ENCODE results near the gene ERBB4.
A peak's percentile ranks its signal among the peaks of the same experiment; 100 is the strongest.

ERBB4 gene

DNA sequence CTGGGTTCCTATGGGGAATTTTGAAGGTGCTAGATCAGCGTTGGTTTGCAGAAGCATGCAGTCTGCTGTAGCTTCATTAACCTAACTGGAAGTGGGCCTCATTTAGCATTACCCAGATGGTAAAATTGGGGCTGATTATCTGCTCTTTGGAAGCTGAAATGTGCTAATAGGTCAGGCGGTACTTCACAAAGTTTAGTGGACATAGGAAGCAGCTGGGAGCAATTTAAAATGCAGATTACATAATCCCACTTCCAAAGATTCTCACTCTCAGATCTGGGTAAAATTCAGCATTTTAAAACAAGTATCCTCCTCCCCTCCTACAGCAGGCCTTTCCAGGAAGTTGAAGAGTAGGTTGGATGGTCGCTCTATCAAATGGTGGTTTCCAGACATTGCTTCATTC, 1075.2 kb downstream of the ERBB4 start:
- no peak for DNase-seq (ENCODE audit: low spot score)

DNA sequence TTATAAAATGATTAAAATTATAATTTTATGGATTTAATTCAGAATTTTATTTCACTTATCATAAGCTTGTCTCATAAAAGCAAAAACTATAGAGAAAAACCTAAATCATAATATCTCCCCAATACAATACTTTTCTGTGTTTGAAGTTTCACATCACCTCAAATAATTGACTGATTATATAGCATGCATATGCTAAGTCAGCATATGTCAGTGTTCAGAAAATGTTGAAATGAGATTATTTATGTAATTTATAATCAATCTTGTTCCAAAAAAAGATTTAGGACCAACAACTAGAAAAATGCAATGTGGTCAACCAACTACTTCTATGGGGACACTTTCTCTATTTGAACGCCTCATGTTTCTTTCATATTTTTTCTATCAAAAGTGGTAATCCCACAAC, 1079.6 kb downstream of the ERBB4 start:
- no peak for DNase-seq (ENCODE audit: low spot score)

DNA sequence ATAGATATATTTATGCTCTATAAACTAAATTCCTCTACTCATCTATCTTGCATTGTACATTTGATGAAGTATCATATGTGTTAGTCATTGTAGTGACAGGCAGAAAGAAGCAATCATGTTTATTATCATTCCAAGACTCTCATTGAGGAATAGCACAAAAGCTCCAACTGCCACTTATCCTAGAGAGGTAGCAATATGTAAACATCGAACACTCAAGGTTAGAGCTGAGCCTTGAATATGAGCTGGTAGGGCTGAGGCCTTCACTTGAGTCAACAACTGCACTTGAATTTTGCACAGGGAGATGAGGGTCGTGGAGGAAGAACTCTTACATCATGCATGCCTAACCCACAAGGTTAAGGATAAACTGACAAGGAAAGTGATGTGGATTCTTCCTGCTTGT, 1081.3 kb downstream of the ERBB4 start:
- DNase-seq (ENCODE audit: low spot score), result no peak

DNA sequence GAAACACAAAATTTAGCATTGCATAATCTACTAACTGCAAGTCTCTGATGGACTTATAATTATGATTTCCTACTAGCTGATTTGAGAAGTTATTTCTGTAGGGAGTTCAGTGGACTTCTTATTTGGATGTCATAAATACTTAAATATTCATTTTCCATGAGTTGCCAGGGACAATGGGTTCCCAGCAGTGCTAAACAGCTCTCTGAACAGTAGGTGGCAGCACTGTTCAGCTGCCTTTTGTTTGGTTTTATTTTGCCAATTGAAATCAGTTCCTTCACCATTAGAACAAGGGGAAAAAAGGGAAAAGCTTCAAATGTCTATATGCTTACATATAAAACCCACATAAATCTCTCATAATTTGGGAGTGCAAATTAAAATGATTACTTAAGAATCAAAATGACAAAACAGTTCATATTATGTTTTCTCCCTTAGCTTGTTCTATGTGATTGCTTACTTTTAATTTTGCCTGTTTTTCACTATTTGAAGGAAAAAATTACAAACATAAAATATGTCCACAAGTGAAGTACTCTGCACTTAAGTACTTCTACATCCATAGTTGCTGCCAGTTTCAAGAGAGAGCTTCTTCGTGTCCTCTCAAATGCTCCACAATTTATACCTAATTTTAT, 1083.3 kb downstream of the ERBB4 start:
- peak; percentile 36 for DNase-seq (ENCODE audit: low spot score)

DNA sequence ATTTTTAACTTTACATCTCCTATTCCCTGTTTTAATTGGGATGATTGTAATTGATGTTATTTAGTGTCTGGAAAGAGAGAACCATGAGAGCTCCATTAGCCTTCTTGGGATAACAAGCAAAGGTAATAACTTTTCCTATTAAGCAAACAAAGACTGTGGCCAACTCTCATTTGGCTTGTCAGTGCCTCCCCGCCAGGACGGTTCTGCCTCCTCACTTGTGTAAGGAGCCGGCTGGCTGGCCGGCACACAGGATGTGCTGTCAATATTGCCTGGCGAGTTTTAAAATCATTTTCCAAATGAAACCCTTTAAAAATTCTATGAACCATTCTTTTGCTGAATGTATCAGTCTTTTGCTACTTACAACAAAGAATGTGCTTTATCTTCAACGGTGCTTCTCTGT, 1083.9 kb downstream of the ERBB4 start:
- DNase-seq (ENCODE audit: low spot score), result no peak

DNA sequence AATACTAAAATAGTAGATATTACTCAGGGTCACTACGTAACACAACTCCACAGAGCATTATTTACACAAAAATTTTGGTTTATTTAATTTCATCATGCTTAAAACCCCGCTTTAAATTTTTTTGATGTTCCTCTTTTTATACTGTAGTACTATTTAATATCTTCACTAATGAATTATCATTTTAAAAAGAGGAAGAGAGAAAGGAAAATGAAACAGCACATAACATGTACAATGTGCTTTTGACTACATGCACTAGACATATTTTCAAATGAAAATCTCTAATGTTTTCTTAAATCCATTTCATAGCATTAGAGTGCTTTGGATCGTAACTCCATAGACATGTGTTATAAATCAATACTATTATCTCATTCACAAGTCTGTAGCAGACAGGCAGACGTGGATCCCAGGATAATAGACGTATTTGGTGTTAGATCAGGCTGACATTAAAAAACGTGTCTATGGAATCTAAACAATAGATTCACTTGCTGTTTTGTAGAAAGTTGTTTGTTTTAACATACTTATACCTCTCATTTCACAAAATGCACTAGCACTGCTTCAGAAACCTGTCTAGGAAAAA, 1085.2 kb downstream of the ERBB4 start:
- DNase-seq (ENCODE audit: low spot score), result no peak

DNA sequence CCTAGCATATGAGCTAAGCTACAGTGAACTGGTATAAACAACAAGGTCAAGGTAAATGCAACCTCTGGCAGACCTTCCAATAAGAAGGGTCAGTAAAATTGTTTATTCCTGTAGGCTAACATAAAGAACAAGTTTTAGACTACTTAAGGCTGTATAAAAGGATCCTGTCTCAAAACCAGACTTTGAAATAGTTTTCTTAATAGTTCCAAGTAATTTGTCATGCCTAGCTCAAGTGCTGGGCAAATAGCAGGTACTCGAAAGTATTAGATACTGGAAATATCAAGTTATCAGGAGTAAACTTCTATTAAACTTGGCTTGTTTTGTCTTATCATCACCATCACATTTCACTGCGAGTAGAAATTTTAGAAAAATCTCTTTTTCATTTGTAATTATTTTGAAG, 1087.0 kb downstream of the ERBB4 start:
- DNase-seq (ENCODE audit: low spot score), result no peak

DNA sequence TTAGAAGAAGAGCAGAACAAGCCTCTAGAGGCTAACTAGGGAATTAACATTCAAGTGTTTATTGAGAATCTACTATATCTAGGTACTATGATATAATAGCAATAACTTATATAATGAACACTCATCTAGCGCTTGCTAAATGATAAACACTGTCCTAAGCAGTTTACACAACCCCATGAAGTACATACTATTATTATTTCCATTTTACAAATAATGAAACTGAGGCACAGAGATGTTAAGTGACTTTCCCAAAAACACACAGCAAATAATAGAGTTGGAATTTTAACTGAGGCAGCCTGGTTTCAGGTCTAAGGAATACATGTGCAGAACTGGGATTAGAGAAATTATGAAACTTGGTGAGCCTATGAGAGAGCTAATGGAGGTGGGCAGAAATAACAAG, 1088.8 kb downstream of the ERBB4 start:
- DNase-seq (ENCODE audit: low spot score), result no peak

DNA sequence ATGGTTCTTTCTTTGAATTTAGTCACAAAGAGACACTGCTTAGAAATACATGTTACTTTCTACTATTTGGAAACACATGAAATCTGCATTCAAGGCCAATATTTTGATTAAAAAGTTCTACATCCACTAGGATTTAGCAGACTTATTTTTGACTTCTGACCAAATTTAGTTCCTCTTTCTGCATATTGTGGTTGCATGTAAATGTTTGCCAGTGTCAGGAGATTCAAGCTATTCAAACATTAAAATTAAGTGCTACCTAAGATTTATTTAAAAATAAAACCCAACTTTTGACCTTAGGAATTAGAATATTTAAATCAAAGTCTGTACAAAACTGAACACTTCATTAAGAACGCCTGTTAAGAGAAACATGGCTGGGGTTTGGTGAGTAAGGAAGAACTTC, 1091.1 kb downstream of the ERBB4 start:
- DNase-seq (ENCODE audit: low spot score), result no peak

DNA sequence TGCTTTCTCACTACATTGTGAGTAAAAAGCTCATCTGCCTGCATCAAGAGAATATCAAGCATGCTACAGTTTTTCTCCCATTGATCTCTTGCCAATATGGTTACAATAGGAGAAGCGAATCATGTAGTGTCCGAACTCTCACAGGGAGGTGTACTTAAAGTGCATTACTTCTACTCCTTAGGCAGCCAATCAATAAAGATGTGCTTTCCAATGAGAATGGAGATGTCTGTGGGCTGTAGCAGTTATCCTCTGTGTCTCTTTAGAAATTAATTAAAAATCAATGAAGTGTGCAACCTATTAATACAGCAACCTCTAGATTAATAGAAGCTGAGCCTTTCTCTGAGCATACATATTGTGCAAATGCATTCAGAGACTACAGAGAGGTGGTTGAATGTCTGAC, 1098.5 kb downstream of the ERBB4 start:
- no peak for DNase-seq (ENCODE audit: low spot score)

DNA sequence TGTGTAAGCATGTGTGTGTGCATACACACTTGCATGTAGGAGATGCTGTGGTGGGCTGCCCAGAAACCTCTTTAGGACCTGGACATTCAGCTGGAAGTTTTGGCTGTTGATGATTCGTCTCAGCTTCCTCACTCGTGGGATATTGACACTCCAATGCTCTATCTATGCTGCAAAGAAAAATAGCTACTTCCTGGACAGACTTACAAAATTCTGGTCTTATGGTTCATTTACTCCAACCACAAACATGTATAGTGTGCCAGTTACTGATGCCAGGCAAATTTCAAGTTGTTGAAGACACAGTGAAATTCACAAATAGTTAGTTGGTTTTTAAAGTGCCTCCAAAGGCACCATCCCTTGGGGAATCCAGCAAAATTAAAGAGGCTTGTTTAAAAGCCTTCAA, 1099.6 kb downstream of the ERBB4 start:
- no peak for DNase-seq (ENCODE audit: low spot score)

DNA sequence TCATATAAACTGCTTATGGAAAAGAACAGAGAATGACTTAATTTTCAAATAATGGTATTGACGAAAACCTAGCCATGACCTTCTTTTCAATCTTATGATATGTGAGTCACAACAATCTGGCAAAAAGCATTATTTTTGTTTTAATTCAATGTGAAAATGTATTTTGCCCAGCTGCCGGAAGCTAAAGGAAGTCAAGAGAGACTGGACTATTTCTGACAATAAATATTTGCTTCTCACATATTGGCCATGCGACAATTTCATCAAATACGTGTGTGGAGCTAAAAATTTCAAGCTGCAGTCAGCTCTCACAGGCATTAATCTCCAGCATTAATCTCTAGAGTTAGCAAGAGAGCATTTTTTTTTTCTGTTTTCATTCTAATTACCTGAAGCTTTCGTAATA, 1101.2 kb downstream of the ERBB4 start:
- DNase-seq (ENCODE audit: low spot score), result no peak

DNA sequence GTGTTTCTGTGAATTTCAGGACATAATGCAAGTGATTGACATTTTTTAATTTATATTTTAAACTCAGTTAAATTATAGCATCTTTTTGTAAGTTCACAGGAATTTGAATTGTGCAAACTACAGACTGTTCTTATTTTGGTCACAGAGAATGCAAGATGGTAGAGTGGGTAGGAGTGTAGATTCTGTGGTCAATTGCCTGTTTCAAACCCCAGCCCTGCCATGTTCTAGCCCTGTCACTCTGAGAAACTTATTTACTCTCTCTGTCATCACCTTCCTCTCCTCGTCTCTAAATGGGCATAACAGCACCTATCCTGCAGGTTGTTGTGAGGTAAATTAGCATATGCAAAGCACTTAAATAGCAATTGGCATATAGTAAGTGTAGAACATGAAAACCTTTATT, 1102.4 kb downstream of the ERBB4 start:
- no peak for DNase-seq (ENCODE audit: low spot score)

DNA sequence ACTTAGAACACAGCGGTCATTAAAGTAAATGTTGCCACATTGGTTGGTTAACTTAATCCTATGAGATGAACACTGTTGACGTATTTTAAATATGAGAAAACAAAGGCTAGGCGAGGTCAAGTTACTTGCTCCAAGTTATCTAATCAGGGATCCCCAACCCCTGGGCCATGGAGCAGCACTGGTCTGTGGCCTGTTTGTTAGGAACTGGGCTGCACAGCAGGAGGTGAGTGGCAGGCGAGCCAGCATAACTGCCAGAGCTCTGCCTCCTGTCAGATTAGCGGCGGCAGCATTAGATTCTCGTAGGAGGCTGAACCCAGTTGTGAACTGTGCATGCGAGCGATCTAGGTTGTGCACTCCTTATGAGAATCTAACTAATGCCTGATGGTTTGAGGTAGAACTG, 1103.3 kb downstream of the ERBB4 start:
- DNase-seq (ENCODE audit: low spot score), result no peak

DNA sequence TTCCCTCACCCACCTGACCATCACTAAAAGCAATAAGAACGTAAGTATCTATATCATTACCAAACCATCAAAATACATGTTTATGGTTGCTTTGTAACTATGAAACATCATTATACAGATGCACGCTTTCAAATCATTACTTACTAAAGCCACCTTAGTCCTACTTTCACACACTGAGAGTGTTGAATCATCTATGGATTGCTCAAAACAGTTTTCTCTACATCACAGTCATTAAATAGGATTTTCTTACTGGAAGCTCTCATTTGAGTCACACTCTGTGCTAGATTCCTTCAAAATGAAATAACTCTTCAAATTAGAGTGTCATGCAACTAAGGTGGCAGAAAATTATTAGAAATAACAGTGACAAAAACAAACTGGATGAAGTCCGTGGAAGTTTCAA, 1103.8 kb downstream of the ERBB4 start:
- peak; percentile 22 for DNase-seq (ENCODE audit: low spot score)

DNA sequence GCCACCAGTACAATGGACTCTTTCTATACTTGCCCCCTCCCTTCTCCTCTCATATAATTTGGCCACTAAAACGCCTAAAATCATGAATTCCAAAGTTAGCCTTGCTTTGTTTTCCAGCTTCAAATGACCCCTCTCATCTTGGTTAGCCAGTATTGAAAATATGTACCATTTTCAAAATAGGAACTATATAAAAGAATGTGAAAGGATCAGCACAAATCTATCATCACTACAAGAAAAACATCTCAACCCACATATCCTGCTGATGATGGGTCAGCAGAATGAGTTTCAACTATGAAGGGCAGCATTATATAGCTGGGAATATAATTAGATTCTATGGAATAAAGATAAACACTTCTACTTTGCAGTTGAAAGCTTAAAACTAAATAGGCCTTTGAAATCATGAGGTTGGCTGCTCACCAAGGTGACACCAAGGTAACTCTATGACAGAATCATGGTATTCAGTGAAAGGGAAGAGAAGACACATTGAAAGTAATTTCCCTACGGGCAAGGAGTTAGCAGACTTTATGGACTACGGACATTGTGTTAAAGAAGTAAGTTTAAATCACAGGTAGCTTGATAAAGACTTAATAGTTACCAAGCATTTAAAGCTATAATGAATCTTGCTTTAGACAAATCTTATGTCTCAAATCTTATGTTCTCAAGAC, 1109.2 kb downstream of the ERBB4 start:
- no peak for DNase-seq (ENCODE audit: low spot score)

DNA sequence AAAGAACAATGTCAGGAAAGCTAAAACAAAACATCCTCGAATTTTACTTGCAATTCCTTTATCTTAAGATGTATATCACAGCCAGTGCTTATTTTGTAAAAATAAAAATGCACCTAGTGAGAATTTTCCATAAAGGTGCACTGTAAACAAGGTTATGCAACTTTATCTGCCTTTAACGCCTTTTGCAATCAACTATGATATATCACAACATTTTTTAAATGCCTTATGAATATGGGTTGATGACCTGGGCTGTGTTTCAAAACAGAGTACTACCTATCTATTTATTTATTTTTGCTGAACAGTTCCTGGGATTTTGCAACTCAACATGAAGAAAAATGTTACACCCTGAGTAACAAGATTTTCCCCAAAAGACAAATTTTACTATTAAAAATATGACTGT, 1112.4 kb downstream of the ERBB4 start:
- DNase-seq (ENCODE audit: low spot score), result no peak

DNA sequence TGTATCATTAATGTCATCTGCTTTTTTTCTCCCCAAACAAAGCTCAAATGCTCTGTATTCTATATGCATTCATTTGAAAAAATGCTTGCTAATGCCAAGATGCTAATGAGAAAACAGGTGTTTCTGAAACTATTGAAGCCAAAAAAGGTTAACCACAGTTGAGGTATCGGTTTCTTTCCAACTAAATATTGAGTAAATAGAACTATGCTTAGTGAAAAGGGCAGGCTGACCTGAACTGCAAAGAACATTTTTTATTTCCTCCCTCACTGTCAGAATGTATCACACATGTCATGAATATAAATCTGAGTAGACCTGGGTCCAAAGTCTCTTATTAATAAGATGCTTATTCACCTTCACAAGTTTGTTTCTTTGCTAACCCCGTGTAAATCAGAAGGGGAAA, 1115.6 kb downstream of the ERBB4 start:
- DNase-seq (ENCODE audit: low spot score), result no peak

DNA sequence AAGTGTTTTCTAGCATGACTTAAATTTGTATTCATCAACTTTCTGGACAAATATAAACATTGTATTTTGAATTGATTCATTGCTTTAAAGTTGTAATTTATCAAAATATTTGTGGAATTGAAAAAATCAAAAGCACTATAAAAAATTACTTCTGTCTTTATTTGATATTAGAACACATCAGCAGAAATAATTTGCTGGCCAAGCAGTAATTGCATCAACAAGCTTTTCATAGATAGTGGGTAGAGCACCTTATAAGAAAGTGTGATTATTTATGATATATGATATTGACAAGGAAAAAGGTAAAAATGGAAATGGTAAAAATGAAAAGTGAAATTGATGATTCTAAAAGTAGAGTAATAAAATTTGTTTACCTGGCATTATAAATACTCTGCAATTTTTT, 1121.1 kb downstream of the ERBB4 start:
- no peak for DNase-seq (ENCODE audit: low spot score)

DNA sequence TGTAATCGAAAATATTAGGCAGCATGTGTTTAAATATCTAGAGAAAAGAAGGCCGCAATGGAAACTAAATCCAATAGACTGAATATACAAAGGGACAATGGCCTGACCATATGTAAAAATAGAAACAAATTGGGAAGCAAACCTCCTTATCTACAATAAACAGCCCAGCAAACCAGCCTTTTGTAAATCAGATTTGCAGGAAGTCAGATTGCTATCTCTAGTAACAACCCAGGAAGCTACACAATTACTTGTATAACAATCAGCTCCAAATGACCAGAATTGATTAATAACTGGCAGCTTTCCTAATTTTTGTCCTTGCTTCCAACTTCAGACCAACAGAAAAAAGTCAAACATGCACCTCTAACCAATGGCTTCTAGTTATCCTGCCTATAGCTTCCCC, 1122.2 kb downstream of the ERBB4 start:
- no peak for DNase-seq (ENCODE audit: low spot score)

DNA sequence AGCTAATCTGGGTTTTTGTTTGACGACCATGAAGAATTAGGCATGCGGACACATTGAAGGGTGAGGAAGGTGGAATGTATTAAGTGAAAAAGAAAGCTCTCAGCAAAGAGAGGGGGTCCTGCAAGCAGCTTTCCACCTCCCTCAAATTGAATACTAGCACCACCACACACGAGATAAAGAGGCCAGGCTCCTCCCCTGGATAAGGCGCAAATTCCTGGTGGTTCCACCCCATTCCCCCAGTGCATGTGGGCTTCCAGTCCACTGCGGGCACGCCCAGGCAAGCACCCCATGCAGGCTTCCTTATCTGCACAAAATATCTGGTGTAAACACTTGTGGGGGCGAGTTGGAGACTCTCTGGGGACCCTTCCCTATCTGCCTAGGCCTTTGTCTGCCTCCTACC, 1124.9 kb downstream of the ERBB4 start:
- DNase-seq (ENCODE audit: low spot score), result no peak

DNA sequence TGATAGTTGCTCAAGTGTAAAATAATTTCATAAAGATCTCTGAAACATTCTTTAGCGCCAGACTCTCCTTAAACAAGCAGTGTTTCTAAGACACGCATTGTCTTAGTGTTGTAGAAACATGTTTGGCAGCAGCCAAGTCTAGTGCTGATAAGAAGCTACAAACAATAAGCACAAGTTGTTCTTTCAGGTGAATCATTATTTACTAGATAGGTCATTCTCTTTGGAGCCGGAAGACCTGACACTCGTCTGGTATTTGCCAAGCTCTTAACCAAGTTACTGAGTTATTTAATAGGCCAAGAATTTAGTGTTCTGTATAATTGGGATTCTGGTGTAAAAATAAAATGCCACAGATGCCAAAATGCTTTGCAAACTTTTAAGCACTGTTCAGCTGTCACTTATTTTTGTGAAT, 1130.1 kb downstream of the ERBB4 start:
- DNase-seq (ENCODE audit: low spot score), result no peak

DNA sequence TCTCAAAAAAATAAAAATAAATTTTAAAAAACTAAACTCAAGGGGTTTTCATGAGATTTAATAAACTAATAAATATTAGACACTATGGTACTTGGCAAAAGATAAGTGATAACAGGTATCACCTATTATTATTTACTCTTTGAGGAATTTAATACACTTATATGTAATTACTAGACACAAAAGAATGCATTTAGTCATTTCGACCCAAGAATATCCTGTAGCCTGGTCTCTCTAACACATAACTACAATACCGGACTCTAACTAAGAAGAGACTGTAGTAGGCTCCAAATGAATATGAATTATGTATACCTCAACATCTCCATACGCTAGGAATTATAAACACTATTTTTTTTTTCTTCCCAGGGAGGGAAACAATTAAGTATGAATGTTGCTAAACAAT, 1131.5 kb downstream of the ERBB4 start:
- no peak for DNase-seq (ENCODE audit: low spot score)

DNA sequence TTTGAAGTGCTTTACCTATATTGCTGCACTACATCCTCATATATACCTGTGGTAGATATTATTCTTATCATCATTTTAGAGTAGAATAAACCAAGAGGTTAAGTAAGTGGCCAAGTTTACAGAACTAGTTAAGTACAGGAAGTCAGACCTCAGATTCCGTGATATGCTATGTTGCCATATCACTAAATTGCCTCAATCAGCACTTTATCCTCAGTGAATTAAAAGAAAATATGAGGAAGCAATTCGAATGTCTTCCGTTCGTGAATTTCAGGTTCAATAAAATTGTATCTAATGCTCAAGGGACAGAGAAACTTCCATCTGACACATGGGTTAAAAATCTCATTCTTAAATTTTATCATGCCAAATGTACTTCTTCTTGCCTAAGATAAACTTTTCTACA, 1133.6 kb downstream of the ERBB4 start:
- no peak for DNase-seq (ENCODE audit: low spot score)
